GM19372 (cell line): ENCODE results near the gene AHCYL2.
"Not testable (repeated sequence)": the region's sequence is repeated elsewhere in the genome, so short reads cannot be mapped to it uniquely, and the experiment has no call there.

Source experiments
- ATAC-seq: cut with Tn5 transposase; IDR thresholded peaks from one replicate; pipeline ENCODE4 v1.9.1; 2021; ENCODE audit warnings: mild to moderate bottlenecking, low read depth, moderate library complexity; ENCODE audit not compliant: unreplicated experiment

AHCYL2 gene

DNA sequence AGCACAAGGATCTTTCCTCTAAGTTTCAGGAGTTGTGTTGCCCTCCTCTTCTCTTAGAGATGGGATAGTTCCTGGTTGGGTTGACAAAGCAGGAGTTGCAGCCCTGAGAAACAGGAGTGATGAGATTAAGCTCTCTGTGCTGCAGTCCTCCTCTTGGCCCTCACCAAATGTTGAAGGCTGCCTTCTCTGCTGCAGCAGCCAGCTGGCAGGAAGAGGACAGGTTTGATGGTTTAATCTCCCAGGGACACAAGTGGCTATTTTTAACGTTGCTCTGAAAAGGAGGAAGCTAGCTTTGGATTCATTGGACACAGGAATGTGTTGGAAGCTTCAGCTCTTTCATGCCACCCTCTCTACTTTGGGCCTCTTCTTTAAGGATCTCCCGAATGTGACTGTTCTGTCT, 218.8 kb downstream of the AHCYL2 start:
- ATAC-seq = no peak

DNA sequence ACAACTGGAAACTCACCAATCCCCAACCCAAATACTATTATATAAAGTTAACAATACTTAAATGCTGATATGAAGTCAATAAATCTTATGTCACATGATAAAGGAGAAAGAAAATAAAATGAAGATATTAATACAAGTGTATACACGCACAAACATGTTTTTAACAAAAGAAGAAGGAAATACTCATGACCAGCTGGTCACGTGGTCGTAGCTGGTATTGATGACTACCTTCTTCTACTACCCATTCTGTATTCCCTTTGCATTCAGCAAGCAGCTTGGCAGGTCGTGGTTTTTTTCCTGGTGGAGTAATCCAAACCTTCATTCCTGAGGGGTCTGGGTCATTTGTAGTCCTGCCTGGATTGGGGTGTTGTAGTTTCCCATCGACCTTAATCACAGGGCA, 219.9 kb downstream of the AHCYL2 start:
- ATAC-seq = not testable (repeated sequence)

DNA sequence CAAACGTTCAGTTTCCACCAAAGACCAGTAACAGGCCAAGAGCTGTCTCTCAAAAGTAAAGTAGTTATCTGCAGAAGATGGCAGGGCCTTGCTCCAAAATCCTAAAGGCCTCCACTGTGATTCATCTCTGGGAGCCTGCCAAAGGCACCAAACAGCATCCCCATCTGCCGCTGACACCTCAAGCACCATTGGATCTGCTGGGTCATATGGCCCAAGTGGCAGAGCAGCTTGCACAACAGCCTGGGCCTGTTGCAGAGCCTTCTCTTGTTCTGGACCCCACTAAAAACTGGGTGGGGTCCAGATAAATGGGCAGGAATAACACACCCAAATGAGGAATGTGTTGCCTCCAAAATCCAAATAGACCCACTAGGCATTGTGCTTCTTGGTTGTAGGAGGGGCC, 222.1 kb downstream of the AHCYL2 start:
- not testable (repeated sequence) for ATAC-seq

DNA sequence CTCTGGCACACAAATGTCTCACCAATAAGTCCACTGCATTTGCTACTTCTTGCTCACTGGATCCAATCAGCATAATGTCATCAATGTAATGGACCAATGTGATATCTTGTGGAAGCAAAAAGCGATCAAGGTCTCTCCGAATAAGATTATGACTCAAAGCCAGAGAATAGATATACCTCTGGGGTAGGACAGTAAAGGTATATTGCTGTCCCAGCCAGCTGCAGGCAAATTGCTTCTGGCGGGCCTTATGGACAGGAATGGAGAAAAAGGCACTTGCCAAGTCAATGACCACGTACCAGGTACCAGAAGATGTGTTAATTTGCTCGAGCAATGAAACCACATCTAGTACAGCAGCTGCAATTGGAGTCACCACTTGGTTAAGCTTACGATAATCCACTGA, 222.6 kb downstream of the AHCYL2 start:
- not testable (repeated sequence) for ATAC-seq

DNA sequence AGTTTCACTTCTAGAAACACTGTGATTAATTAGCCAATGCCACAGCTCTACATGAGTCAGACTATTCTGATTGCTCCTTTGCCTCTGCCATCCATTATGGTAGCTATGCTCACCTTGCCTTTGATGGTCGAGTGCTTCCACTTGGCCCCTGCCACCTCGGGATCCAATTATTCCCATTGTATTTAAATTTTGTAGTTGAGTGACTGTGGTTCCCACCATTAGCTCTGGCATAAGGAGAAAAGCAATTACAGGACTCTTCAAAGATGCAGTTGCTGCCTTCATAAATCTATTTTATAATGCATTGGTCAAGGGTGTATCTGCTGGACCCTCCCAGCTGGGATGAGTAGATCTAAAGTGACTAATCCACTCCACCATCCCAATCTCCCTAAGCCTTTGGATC, 223.8 kb downstream of the AHCYL2 start:
- not testable (repeated sequence) for ATAC-seq

DNA sequence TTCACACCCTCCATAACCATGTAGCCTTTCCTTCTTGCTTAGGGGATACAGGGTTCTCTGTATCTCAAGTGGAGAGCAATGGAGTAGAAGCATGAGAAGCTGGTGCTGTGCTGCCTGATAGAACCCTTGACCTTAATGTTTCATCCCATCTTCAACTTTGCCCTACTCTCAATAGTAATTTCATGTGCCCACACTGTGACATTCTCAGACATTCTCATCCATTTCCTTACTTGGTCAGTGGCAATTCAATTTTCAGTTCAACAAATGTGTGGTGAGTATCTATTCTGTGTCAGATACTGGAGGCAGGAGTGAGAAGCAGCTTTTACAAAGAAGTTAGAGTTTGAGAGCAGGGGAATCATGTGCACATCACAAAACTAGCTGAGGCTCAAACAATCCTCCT, 225.5 kb downstream of the AHCYL2 start:
- ATAC-seq = no peak

DNA sequence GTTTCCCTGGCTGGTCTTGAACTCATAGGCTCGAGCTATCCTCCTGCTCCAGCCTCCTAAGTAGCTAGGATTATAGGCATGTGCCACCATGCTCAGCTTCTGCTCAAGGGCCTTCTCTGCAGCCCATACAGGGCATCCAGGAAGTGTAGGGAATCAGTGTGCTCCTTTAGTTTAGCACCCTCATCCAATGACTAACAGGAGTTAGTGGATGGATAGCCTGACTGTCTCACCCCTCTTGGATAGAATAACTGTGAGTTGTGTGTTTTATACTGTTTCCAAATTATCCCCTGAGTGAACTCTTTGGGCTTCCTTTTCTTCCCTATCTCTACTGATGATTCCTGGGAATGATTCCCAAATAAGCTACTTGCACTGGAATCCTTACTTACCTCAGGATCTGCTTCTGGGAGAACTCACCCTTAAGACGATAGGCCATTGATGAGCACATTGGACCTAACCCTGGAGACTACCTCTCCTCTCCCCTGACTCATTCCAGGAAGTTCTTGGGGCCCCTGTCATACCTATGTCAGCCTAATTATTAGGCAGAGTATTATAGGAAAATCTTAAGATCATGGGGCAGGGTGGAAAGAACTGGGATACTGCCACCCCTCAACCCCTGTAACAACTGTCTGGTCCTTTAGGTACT, 227.9 kb downstream of the AHCYL2 start:
- no peak for ATAC-seq

DNA sequence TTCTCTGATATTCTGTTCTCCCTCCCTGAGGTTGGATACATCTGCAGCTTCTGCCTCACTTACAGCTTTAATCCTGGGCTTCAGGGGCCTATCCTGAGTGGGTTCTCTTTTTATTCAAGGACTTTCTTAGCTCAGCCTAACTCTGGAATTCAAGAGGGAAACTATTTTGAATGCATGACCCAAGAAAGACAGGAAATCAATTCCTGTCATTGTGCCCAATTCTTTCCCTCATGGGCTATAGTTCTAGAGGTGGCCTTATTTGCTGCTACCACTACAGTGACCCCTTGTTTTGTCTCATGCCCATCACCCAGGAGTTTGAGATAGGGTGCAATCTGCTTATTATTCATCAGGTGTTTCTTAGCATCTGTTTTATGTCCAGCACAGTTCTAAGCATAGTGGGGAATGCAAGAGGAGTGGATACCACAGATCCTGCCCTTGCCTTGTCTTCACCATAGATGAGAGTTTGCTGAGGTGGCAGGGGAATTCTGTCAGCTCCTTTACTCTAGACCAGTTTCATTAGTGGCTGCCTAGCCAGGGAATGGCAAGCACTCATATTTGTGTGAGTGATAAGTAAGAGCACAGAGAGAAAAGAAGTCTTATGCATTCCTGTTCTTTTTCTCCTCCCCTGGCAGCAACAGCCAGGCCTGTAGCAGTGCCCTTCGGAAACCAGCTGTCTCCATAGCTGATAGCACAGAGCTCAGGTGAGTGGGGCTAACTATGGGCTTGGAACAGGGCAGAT, 228.8 kb downstream of the AHCYL2 start:
- ATAC-seq = no peak

DNA sequence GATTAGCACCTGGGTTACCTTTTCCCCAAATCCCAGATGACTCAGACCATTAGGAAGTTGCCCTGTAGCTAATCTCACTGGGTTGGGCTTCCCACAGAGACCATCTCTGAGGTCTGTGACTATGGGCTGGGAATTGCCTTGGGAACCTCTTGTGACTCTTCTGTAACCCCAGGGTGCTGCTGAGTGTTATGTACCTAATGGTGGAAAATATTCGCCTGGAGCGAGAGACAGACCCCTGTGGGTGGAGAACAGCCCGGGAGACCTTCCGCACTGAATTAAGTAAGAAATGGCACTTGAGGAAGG, 229.4 kb downstream of the AHCYL2 start:
- ATAC-seq = no peak

DNA sequence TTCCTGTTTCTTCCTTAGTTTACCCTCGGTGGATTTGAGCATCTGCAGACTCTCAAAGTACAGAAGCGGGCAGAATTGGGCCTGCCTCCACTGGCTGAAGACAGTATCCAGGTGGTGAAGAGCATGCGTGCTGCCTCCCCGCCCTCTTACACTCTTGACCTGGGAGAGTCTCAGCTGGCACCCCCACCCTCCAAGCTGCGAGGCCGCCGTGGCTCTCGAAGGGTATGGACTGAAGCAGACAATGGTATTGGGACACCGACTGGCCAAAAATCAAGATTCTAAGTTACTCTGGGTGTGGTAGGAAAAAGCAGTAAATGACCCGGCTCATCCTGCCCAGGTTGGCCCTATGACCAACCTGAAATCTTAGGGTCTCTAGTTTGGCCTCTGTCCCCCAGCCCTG, 231.6 kb downstream of the AHCYL2 start:
- no peak for ATAC-seq

DNA sequence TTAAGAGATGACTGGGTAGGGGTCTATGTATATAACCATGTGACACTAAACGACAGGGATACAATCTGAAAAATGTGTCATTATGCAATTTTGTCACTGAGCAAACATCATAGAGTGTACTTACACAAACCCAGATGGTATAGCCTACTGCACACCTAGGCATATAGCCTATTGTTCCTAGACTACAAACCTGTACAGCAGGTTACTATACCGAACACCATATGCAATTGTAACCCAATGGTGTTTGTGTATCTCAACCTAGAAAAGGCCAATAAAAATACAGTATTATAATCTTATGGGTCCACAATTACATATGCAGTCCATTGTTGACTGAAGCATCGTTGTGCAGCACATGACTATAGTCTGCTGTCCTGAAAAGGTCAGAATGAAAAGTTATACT, 232.3 kb downstream of the AHCYL2 start:
- no peak for ATAC-seq

DNA sequence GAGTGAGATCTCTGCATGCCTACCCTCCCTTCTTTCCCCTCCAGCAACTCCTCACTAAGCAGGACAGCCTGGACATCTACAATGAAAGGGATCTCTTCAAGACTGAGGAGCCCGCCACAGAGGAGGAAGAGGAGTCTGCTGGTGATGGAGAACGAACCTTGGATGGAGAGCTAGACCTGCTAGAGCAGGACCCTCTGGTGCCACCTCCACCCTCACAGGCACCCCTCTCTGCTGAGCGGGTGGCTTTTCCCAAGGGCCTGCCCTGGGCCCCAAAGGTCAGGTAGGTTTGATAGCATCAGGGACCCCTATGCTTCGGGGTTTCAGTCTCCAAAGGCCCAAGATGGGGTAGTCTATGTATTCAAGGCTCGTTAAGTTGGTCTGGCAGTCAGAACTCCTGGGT, 233.3 kb downstream of the AHCYL2 start:
- no peak for ATAC-seq

DNA sequence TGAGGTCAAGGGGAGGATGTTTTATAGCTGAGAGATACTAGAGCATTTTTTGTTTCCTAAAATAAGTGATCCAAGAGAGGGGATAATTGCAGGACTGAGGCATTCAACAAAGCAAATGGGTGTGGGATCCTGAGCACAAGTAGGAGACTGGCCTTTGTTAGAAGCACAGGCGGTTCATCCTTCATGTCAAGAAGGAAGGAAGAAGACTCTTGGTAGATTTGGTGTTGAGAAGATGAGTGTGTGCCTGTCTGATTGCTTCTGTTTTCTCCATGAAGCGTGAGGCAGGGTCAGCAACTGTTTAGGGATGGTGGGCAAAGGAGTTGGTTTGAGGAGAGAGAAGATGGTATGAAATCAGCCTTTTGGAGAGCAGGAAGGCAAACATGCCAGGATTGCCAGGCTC, 237.0 kb downstream of the AHCYL2 start:
- no peak for ATAC-seq

DNA sequence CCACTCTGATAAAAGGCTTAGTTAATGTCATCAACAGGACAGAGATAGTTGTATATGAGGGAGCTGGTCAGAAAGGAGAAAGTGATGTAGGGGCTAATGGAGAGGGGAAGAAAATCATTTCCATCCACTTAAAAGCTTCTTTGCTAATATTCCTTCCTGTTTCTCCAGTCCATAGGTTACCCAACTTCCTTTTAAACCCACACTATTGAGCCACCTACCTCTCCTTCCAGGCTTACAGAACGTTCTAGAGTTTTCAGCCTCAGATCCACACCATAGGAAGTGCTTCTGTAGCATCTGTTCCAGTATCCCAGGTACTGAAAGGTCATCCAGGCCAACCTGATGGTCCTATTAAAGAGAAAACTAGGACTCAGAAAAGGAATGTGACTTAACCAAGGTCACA, 237.6 kb downstream of the AHCYL2 start:
- ATAC-seq = no peak

DNA sequence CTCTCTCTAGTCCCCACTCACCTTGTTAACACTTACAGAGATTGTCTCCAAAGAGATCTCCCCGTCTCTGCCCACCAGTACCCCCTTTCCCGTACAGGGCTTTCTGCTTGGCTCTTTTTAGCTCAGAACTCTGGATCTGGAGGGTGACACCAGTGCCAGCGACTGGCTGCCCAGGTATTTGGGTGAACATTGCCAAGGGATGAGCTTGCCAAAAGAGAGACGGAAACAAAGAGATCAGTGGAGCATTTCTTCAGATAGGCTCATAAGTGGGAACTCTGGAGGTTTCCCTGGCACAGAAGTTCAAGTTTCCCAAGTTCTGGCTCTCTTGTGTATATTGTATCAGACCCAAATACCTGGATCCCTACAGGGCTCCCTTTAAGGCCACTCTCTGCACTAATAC, 239.4 kb downstream of the AHCYL2 start:
- ATAC-seq = no peak

DNA sequence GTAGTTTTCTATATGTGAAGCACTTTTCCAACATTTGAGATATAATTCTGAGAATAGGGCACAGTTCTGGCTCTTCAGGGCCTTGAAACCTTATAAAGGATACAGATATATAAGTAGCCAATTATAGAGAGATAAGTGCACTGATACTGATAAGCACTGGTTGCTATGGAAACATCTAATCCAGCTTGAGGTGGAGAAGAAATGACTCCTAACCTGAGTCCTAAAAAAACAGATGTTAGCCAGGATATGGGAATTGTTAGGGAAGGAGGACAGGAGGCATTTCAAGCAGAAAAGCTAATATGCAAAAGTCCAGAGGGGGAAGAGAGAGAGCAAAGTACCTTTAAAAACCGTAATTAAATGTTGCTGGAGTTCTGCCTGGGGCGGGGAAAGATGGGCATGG, 240.2 kb downstream of the AHCYL2 start:
- no peak for ATAC-seq

DNA sequence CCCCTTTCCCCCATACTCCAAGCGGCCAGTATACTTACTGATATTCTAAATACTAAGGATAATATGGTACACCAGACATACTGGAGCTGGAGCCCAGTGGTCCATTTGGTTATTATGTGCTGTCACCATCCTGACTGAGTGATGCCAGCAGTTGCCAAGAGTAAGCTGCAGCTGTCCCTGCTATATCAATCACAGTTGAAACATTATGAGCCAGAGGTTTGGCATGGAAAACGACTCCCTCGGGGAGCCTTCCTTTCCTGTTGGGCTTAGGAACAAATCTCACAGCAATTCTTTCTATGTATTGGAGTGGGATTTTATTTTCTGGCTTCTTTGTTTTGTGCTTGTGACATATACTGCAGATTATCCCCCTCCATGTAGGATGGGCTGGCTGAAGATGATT, 242.0 kb downstream of the AHCYL2 start:
- ATAC-seq = no peak

DNA sequence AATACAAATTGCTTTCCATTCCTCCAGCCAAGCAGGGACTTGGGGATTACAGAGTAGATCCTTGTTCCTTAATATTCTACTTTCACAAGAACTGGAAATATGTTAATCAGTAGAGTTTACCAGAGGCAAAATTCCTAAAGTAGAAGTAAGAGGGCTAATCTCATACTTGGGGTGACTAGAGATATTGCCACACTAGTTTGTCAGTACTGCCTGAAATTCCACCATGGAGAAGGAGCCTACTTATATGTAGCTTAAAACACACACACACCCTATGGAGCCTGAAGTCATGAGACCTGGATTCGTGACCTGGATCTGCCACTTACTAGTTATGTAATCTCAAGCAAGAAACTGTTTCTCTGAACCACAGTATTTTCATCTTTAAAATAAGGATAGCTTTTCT, 243.3 kb downstream of the AHCYL2 start:
- ATAC-seq = no peak

DNA sequence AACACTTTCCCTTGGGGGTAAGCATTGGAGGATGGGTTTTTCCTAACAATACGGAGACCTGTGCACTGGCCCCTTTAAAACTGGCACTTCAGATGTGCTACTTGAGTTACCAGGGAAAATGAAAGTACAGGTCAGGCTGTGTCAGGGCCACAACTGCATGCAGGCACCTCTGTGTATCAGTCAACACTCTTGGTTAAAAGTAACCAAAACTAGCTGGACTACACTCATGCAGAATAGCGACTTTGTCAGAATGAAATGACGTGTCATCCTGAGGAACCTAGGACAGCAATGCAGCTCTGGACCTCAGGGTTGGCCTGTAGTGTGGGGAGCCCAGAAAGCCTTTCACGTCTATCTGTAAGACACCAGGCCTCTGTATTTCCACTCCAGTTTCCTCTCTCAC, 243.7 kb downstream of the AHCYL2 start:
- ATAC-seq = no peak

DNA sequence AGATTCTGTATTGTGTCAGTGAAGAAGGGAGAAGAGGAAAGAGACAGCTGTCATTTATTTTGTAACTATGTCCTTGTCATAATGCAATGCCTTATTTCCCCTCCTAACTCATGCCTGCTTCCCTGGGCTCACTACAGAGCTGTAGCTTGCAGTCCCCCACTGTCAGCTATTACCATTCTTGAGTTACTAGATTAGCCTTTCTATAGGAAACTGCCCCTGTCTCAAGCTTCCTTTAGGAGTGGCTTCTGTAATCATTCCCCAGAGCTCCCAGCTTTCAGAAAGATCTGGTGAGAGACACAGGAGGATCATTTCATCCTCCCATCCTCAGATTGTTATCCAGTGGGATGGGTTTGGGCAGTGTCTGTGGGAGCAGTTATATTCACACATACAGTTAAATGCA, 245.1 kb downstream of the AHCYL2 start:
- no peak for ATAC-seq

DNA sequence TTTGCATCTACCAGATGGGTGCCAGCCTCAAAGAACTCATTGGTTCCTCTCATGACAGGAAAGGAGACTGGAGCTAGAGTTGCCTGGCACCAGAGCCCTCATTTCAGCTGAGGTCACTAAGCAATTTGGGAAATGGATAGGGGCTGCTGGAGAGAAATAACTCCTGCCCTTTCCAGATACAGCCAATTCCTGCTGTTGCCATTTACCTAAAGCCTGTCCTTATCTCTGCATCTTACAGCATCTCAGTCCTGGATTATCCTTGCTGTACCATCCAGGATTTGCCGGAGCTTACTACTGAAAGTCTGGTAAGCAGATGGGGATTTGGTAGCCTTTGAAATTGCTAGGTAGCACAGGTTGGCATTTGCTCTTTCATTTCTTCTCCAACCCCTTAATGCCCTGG, 245.6 kb downstream of the AHCYL2 start:
- no peak for ATAC-seq

DNA sequence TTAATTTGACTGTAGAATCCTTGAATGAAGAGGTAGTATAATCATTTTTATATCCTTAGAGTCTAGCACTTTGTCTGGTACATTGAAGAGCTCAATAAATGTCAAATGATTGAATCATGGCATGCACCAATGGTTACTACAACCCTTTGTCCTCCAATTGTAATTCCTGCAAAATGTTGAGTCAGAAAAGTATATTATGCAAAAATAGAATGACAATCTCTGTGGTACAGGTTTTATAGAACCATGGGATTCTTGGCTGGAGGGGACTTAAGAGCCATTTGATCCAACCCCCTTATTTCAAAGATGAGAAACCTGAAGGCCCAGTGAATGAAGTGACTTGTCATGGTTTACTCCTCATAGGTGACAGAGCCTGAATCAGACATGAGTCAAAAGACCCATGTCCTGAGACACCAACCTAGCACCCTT, 246.6 kb downstream of the AHCYL2 start:
- ATAC-seq = no peak

DNA sequence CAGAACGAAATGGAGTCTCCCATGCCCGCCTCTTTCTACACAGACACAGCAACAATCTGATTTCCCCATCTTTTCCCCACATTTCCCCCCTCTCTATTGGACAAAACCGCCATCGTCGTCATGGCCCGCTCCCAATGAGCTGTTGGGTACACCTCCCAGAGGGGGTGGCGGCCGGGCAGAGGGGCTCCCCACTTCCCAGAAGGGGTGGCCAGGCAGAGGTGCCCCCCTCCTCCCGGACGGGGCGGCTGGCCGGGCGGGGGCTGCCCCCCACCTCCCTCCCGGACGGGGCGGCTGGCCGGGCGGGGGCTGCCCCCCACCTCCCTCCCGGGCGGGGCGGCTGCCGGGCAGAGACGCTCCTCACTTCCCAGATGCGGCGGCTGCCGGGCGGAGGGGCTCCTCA, 251.1 kb downstream of the AHCYL2 start:
- ATAC-seq = not testable (repeated sequence)
